GM12875 (cell line): Measurements from ENCODE around the gene SUGCT.

Source experiments
- H3K4me3 ChIP-seq: one replicate; pipeline ENCODE4 v1.5.1; 2011; ENCODE audit warnings: low read depth, low read length, control low read depth
- TF ChIP-seq, protein P1 (sequence below): IDR thresholded peaks from 2 replicates; pipeline ENCODE4 v1.5.1; 2011; ENCODE audit warnings: low read depth, mild to moderate bottlenecking, control low read depth, inconsistent platforms, low read length, moderate library complexity, borderline replicate concordance; ENCODE audit not compliant: insufficient read depth

Gene SUGCT

DNA sequence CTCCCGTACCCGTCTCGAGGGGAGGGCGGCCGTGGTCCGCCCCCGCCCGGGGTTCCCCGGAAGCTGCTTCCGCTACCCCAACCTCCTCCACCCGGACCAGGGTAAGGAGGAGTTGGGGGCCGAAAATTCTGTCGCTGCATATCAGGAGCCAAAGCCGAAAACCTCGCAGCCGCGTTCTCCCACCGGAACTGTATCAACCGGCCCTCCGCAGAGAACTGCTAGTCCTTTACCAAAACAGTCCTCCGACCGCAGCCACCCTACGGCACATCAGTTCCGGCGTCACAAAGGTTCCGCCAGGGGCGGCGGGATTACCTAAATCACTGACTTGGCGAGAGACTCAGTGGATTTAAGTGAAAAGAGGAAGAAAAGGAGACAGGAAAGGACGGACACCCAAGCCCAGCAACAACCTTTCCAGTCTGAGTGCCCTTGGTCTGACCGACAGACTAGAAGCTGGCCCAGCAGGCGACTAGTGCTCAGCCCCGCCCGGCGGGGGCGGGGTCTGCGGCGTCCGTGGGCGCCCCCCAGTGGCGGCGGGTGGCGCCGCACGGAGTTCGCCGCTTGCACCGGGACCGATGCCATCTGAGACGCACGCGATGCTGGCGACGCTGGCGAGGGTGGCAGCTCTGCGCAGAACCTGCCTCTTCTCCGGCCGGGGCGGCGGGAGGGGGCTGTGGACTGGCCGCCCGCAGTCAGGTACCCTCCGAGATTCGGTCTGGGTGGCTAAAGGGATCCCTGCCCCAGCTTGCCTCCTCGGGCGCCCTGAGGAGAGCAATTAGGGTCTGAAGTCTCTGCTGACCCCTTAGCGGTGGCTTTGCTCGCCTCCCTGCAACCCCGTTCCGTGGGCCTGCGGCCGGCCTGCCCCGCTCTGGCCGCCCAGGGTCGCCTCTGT lies at the start of gene SUGCT, which contains the start of gene MPLKIP:
Gene SUGCT (plus strand): TSS at position 578 of the 889 bp plus-strand sequence.
Gene MPLKIP (minus strand): TSS at position 195 of the 889 bp plus-strand sequence. CDS start 55 bp downstream, at position 140.
- peak within 1 kb of the TSS; percentile 83 for H3K4me3 ChIP-seq
- TF ChIP-seq, protein P1, sequence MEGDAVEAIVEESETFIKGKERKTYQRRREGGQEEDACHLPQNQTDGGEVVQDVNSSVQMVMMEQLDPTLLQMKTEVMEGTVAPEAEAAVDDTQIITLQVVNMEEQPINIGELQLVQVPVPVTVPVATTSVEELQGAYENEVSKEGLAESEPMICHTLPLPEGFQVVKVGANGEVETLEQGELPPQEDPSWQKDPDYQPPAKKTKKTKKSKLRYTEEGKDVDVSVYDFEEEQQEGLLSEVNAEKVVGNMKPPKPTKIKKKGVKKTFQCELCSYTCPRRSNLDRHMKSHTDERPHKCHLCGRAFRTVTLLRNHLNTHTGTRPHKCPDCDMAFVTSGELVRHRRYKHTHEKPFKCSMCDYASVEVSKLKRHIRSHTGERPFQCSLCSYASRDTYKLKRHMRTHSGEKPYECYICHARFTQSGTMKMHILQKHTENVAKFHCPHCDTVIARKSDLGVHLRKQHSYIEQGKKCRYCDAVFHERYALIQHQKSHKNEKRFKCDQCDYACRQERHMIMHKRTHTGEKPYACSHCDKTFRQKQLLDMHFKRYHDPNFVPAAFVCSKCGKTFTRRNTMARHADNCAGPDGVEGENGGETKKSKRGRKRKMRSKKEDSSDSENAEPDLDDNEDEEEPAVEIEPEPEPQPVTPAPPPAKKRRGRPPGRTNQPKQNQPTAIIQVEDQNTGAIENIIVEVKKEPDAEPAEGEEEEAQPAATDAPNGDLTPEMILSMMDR = peak; percentile 100

GRCh38 chr7:40092182-40092581 lies 42.6 kb upstream of the SUGCT start:
- TF ChIP-seq, protein P1 = no peak
- H3K4me3 ChIP-seq = no peak overlapping the region

DNA sequence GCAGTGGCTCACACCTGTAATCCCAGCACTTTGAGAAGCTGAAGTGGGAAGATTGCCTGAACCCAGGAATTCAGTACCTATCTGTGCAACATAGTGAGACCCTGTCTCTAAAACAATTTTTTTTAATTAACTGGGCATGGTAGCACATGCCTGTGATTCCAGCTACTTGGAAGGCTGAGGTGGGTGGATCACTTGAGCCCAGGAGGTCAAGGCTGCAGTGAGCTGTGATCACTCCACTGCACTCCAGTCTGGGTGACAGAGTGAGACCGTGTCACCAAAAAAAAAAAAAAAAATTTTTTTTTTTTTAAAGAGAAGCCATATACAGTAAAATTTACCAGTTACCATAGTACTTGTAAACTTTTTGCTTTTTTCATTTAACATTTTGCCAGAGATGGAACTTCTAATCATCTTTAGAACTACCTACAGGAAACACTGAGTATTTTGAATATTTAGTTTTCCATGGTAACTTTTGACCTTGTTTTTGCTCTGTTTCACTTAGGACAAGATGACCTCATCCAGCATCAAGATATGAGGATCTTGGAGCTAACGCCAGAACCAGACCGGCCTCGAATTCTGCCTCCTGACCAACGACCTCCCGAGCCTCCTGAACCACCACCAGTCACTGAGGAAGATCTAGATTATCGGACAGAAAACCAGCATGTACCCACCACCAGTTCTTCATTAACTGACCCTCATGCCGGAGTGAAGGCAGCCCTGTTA lies 41.0 kb upstream of the SUGCT start:
- H3K4me3 ChIP-seq = no peak overlapping the region
- TF ChIP-seq, protein P1 = no peak

- TF ChIP-seq, protein P1 = no peak
- no peak overlapping the region for H3K4me3 ChIP-seq
Measured at GRCh38 chr7:40095230-40095629, 39.6 kb upstream of the SUGCT start.

DNA sequence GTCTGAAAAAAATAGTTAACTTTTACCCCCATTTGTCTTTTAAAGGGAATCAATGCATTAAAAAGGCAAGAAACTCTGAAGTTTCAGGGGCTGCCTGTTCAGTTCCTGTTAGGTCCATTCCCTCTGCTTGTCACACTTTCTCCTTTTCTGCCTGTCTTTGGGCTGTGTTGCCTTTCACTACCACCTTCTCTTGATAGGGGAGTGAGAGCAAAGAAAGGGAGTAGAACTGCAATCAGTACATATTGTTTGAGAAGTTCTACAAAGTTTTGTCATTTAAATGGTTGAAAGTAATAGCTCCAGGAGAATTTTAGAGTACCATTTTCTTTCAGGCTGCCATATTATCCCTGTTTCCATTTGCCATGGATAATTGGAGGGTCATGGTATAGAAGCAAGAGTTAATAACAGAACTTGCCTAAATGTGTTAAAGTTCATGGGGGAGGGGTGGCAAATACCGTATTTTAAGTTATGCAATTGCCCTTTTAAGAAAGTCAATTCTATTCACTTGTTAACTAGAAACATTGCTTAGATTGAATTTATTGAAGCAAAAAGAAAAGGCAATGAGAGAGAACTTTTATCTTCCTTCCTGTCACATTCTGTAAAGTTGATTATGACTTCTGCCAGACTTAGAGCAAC lies 39.0 kb upstream of the SUGCT start:
- TF ChIP-seq, protein P1 = no peak
- no peak overlapping the region for H3K4me3 ChIP-seq

DNA sequence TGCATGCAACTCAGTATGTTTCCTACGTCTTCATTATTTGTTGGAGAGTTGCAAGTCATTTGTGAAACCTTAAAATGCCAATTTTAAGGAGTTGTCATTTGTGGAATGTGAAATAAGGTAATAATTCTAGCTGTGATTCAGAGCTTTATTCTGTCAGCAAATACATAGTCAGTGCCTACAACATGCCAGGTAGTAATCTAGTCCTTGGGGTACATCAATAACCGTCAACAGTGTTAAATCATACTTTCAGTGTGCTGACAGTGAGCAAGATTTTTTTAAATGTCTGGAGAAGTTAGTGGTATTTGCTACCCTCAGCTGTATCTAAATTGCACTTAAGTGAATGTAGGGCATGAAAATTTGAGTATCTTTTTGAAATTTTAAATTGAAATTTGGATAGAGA lies 37.1 kb upstream of the SUGCT start:
- no peak overlapping the region for H3K4me3 ChIP-seq
- TF ChIP-seq, protein P1 = no peak
